DOHH2 (cell line): ENCODE data around the gene KCNQ1OT1.

Experiments
- EZH2phosphoT487 ChIP-seq: fragments of 200-600 bp; sonication (generic); IDR thresholded peaks from 2 replicates; pipeline ENCODE4 v1.6.1; 2017; ENCODE audit warnings: borderline replicate concordance, mild to moderate bottlenecking, antibody characterized with exemption, low read length, moderate library complexity, mixed read lengths
- TF ChIP-seq, protein P1 (sequence below): fragments of 200-600 bp; sonication (generic); IDR thresholded peaks from one replicate; pipeline ENCODE4 v1.5.1; 2014; ENCODE audit warnings: antibody characterized with exemption, mild to moderate bottlenecking, low read depth, low read length; ENCODE audit not compliant: poor library complexity, severe bottlenecking

DNA sequence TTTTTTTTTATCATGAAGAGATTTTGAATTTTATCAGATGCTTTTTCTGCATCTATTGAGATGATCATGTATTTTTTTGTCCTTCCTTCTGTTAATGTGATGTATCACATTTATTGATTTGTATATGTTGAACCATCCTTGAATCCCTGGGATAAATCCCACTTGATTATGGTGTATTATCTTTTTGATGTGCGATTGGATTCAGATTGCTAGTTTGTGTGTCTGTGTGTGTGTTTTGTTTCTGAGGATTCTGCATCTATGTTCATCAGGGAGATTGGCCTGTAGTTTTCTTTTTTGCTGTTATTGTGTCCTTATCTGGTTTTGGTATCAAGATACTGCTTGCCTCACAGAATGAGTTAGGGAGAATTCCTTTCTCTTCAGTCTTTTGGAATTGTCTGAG lies 52.6 kb downstream of the KCNQ1OT1 start:
- TF ChIP-seq, protein P1, sequence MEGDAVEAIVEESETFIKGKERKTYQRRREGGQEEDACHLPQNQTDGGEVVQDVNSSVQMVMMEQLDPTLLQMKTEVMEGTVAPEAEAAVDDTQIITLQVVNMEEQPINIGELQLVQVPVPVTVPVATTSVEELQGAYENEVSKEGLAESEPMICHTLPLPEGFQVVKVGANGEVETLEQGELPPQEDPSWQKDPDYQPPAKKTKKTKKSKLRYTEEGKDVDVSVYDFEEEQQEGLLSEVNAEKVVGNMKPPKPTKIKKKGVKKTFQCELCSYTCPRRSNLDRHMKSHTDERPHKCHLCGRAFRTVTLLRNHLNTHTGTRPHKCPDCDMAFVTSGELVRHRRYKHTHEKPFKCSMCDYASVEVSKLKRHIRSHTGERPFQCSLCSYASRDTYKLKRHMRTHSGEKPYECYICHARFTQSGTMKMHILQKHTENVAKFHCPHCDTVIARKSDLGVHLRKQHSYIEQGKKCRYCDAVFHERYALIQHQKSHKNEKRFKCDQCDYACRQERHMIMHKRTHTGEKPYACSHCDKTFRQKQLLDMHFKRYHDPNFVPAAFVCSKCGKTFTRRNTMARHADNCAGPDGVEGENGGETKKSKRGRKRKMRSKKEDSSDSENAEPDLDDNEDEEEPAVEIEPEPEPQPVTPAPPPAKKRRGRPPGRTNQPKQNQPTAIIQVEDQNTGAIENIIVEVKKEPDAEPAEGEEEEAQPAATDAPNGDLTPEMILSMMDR, result no peak
- no peak for TF ChIP-seq EZH2phosphoT487
